Suprapubic skin (tissue), 4 donors: ENCODE data around the gene PARD3B.

Experiments used
- CTCF ChIP-seq, 2 donors: fragments of 200-600 bp in 1 of 2; fragments of 450-650 bp in 1 of 2; sonication (generic) in 1 of 2; IDR thresholded peaks; one replicate each; pipeline ENCODE4 v1.5.1; 2016 to 2019; ENCODE audit warnings: antibody characterized with exemption in 2 of 2, mild to moderate bottlenecking in 1 of 2, moderate library complexity in 1 of 2
- EP300 ChIP-seq: sonication (generic); formaldehyde crosslinking; IDR thresholded peaks from one replicate; pipeline ENCODE4 v1.6.1; 2017; ENCODE audit warnings: antibody characterized with exemption
- POLR2AphosphoS5 ChIP-seq, 3 donors: sonication (generic); formaldehyde crosslinking; IDR thresholded peaks; one replicate each; pipeline ENCODE4 v1.6.1; 2017; ENCODE audit warnings: antibody characterized with exemption in 3 of 3

GRCh38 chr2:204591225-204591624 lies 46.0 kb downstream of the PARD3B start:
- no peak for TF ChIP-seq CTCF (IDR thresholded peaks at IDR 0.05)
- TF ChIP-seq POLR2AphosphoS5 (IDR thresholded peaks at IDR 0.05), result no peak
- TF ChIP-seq EP300, result no peak
